NCI-H2227 (cell line): ENCODE results near the gene FNDC11.
A peak's percentile ranks its signal among the peaks of the same experiment; 100 is the strongest.

ENCODE experiments used
- DNase-seq: peaks from one replicate; lab custom pipeline; 2025; ENCODE audit not compliant: unreplicated experiment; lab: John Stamatoyannopoulos, UW

Gene FNDC11

GRCh38 chr20:63579017-63579694 lies 25.2 kb downstream of the FNDC11 start:
- DNase-seq: no peak

GRCh38 chr20:63580796-63581461 lies 27.0 kb downstream of the FNDC11 start:
- peak; percentile 27 for DNase-seq

DNA sequence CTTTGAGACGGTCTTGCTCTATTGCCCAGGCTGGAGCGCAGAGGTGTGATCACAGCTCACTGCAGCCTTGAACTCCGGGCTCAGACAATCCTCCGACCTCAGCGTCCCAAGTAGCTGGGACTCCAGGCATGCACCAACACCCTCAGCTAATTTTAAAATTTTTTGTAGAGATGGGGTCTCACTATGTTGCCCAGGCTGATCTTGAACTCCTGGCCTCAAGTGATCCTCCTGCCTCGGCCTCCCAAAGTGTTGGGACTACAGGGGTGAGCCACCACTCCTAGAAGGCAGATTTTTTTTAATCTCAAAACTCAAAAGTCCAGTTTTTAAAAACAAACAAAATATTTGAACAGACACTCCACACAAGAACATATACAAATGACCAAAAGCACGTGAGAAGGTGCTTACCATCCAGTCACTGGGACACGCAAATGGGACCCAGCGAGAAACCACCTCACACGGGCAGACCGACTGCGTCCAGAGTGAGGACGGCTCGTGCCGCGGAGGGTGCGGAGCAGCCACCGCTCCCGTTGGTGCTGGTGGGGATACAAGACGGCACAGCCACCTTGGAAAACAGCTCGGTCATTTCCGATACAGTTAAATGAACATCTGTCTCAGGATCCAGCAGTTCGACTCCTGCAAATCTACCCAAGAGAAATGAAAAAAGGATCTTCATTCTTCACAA lies 28.6 kb downstream of the FNDC11 start:
- no peak for DNase-seq

DNA sequence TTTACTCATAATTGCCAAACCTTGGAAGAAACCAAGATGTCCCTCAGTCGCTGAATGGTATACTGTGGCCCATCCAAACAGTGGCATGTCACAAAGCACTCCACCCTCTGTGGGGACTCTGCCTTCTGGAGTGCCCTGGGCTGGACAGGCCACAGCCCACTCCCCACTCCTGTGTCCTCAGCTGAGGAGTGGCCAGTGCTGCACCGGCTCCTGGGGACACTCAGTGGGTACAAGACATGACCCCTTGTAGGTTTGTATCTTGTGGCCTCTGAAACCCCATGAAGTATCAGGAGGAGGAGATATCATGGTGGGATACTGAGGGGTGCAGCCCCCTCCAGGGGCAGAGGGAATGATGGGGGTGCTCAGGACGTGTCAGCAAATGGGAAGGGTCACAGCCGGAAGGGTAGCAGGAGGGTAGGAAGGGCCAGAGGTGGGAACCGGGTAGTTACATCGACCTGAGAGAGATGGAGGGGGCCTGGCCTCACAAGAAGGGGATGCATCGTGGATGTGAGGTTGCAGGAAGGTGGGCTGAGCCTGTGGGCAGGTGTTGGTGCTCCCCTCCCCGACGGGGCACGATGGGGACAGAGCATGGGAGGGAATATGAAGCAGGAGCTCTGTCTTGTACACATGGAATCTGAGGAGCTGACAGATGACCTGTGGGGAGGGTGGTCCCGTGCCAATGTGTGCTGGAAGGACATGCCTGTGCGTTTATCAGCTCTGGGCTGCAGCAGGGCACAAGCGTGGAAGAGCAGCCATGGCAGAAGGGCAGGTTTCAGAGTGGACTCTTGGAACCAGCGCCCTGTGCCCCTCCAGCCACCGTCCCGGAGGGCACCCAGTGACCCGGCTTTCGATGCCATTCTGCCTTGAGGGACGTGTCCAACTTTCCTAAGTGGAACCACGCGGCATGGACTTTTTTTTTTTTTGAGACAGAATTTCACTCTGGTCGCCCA lies 31.9 kb downstream of the FNDC11 start:
- DNase-seq: no peak

DNA sequence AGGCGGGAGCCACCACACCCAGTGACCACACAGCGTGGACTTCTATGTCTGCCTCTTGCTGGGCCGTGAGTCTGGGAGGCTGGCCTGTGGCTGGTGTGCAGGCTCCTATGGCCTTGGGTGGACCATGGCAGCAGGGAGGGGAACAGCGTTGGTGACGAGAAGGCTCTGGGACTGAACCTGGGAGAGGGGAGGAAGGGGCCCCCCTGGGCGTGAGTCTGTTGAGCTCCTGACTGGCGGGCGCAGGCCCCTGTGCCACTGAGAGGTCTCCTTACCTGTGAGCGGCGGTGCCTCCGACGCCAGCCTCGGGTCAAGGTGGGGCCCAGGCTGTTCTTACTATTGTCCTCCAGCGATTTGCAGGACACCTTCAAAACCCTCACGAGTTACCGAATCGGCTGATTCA lies 32.8 kb downstream of the FNDC11 start:
- DNase-seq: no peak

- no peak for DNase-seq
Observed at GRCh38 chr20:63587256-63587655, 33.3 kb downstream of the FNDC11 start.

- DNase-seq: no peak
Observed at GRCh38 chr20:63587776-63588591, 34.0 kb downstream of the FNDC11 start.

GRCh38 chr20:63588641-63589041 lies 34.7 kb downstream of the FNDC11 start:
- no peak for DNase-seq

DNA sequence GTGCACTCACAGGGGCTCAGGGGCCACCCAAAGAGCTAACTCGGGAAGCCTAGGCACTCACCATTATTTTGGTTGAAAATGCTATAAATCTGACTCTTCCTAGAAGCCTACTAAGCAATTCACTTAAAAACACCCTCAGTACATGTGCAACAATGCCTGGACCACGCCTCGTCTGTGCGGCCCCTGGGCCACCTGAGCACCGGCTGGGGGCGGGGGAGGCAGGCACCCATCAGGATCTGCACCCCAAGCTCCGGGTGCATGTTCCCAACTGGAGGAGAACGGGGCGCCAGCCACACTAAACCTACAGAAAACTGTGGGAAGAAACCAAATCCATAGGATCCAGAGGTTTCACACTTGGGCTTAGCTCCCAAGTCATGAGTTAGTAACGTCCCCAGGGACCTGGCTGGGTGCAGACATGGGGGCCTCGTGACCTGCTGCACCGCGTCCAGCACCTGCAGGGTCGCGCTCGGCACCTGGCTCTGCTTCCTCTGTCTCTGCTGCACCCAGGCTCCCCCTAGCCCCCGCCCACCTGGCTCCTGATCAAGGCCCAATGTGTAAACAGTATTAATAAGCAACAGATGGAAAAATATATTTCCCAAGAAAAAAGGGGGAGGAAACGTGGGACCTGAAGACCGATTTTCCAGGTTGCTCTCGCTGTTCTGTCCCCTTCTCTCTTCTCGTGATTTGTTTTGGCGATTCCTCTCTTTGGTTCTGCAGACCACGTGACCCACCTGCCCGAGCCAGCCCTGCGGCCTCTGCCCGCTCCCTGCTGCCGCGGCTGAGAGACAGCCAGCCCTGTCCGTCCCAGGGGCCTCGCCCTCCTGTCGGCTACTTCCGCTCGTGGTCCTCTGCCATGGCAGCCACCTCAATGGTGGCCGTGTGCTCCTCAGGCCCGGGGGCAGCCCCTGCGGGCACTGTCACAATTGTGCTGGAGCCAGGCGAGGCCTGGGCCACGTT lies 35.6 kb downstream of the FNDC11 start:
- DNase-seq: no peak

DNA sequence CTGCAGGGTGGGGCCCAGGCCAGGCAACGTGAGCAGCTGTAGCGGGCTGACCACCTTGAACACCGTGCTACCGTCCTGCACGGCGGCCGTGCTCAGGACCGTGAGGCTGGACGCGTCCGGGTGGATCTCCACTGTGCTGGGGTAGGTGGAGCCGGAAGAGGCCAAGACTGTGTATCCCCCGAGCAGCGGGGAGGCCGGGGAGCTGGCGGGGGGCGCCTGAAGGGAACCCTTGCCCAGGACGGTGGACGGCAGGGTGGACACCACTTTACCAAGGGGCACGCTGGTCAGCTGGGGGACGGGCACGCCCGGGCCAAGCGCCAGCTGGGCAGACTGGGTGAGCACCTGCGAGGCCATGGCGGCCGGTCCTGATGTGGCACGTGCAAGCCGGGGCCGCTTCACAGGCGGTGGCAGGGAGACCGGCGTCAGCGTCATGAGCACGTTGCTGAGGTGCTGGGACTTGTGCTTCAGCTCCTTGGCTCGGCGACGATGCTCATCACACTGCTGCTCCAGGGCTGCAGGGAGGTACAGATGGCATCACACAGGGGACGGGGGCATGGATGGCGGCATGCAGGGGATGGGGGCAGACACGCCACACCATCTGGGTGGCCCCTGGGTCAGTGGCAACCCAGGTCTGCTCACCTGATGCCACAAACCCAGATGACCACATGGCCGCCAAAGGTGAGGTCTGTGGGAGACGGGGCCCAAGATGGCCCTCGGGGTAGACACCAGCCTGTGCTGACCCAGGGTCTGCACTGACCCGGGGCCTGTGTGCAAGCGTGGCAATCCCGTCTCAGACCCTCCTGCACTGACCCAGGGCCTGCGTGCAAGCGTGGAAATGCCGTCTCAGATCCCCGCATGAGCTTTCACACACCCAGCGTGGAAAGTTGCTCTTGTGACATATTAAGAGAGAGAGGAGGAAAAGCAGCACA lies 36.5 kb downstream of the FNDC11 start:
- DNase-seq: no peak

DNA sequence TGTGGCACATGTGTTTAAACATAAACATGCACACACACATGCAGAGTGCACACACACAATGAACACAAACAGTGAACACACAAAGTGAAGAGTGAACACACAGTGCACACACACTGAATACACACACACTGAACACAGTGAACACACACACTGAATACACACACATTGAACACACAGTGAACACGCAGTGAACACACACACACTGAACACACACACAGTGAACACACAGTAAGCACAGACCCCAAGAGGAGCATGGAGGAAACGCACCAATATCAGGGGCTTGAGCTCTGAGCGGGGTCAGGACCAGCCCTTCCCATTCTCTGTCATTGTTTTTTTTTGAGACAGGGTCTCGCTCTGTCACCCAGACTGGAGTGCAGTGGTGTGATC lies 37.2 kb downstream of the FNDC11 start:
- no peak for DNase-seq

GRCh38 chr20:63591786-63592355 lies 37.9 kb downstream of the FNDC11 start:
- no peak for DNase-seq

DNA sequence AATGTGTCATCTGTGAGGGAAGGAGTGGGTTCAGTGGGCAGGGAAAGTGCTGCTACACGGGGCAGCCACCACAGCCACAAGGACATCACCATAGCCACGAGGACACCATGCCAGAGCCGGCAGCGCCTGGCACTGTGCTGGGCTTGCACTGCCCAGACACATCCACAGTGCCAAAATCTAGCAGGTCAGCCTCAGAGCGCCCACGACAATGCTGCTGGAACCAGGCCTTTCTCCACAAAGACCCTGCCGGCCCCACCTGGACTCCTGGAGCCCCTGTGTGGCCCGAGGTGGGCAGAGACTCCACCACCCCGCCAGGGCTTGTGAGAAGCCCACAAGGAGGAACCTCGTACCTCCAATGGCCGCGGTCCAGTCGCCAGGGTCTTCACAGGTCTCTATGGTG lies 38.7 kb downstream of the FNDC11 start:
- no peak for DNase-seq

GRCh38 chr20:63594043-63594561 lies 40.1 kb downstream of the FNDC11 start:
- DNase-seq: no peak

DNA sequence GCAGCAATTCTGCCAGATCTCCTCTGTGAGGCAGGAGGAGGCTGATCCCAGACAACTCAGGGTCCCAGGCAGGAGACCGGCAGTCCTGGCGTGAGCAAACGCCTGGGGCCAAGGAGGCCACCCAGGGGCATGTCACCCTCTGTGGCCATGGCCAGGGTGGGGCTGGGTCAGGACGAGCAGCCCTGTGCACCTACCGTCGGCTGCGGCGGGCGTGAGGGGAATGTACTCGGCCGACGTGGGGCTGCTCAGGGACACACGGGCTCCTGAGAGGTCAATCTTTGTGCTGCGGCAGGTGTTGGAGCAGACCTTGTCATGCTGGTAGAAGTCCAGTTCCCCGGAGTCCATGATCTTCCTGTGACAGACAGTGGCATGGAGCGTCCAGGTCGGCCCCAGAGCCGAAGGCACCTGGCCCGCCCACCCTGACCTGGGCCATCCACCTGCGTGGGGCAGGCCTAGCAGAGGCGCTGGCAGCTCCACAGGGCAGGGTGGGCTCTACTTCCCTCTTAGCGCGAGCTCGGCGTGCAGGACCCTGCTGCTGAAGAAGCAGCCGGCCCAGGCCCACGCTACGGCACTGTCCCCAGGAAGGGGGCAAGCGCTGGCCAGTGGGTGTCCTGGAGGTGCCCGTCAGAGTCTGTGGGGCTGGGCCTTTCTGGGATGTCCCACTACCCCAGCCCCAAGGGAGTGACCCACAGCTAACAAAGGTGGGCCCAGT lies 41.6 kb downstream of the FNDC11 start:
- DNase-seq: no peak

DNA sequence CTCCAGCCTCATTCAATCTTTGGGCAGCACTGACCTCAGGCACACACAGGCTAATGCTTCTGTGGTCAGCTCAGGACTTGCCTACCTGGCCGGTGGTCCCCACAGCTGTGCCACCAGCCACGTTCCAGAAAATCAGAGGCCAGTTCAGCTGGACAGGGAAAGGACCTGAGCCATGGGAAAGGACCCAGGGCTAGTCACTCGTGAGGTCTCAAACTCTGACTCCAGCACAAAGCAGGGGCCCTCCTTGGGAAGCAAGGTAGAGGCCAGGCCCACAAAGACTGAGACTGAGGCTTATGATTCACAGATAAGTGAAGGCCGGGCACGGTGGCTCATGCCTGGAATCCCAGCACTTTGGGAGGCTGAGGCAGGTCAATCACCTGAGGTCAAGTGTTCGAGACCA lies 42.5 kb downstream of the FNDC11 start:
- DNase-seq: no peak
